Pancreas (tissue), 10 donors: ENCODE results near the gene RALY. TPM values are rescaled to one million over a fixed set of nuclear protein-coding genes. Genes with fewer than 3 reads are reported as not detected.
A peak's percentile ranks its signal among the peaks of the same experiment; 100 is the strongest.

ENCODE experiments used
- ATAC-seq, 4 donors: fragments of 200-7000 bp; cut with Tn5 transposase; one replicate each; pipeline versions ENCODE4 v1.8.0 to v1.9.1; 2020; ENCODE audit warnings: mild to moderate bottlenecking in 4 of 4, moderate library complexity in 4 of 4
- DNase-seq, 6 donors: peaks; one replicate each; pipeline ENCODE4 v3.0.0-alpha.2; 2020
- FAIRE-seq: peaks from 2 replicates; lab custom pipeline; 2012; peaks lifted over from hg19 to GRCh38; lab: Jason Lieb, UNC
- H3K27ac ChIP-seq, 4 donors: fragments of 200-600 bp; sonication (generic); 1 replicate in 3 of 4; 2 replicates in 1 of 4; pipeline versions ENCODE4 v1.5.0 to v1.8.0; 2020
- H3K27me3 ChIP-seq, 4 donors: fragments of 200-600 bp; one replicate each; pipeline ENCODE4 v1.8.0; 2021
- H3K36me3 ChIP-seq, 3 donors: fragments of 200-600 bp; sonication (generic) in 1 of 3; one replicate each; pipeline versions ENCODE4 v1.5.0 to v1.8.0; 2020 to 2021
- H3K4me1 ChIP-seq, 3 donors: fragments of 200-600 bp; one replicate each; pipeline ENCODE4 v1.8.0; 2021
- H3K4me3 ChIP-seq, 4 donors: fragments of 200-600 bp; sonication (generic) in 2 of 4; one replicate each; pipeline versions ENCODE4 v1.5.0 to v1.8.0; 2020 to 2021
- H3K9me3 ChIP-seq, 4 donors: fragments of 200-600 bp; one replicate each; pipeline ENCODE4 v1.8.0; 2021
- CTCF ChIP-seq, 4 donors: fragments of 200-600 bp; sonication (generic) in 3 of 4; IDR thresholded peaks; one replicate each; pipeline versions ENCODE4 v1.5.0 to v1.8.0; 2021; ENCODE audit warnings: antibody characterized with exemption in 4 of 4
- WGBS, 2 donors: extraction: QIAGEN DNeasy Blood & Tissue Kit; methylation state at CpG; one replicate each; pipeline ENCODE4 v1.1.7; 2013; 5-methylcytosine and 5-hydroxymethylcytosine counted together
- intact Hi-C, 3 donors: fragments of 100-400 bp; cut with DNase I; formaldehyde crosslinking; loops; one replicate each; pipeline versions ENCODE4 v1.11.1 to v1.14.2; 2022
- polyA plus RNA-seq, 2 donors: library from polyadenylated mRNA; stranded (reverse); fragments of 200-250 nt; gene quantifications; one replicate each; pipeline ENCODE4 v1.2.3, GENCODE V29; 2013
- total RNA-seq, 6 donors: library from RNA; stranded (reverse); fragmentation: NEBNext Ultra II Directional in 4 of 6; extraction: Animal tissue kit (Norgen Biotek cat#: 25700) in 4 of 6; gene quantifications; one replicate each; pipeline versions ENCODE4 v1.2.1 to v1.2.4, GENCODE V29; 2021 to 2023
- donor health status: healthy with polysubstance abuse.
- donor health status: DM: no; HTN: no; CAD: no; lungs with moderate emphysema.
- donor health status: DM: no; HTN: no; CAD: no.
- donor health status: control.
- donor health status: control.
- donor health status: Bipolar disorder and iron deficiency.
- donor health status: DM: yes; HTN: yes; CAD: no.
- donor health status: DM: no; HTN: no; CAD: no.
- donor health status: DM: no; HTN: no; CAD: no.
- donor health status: DM: yes; HTN: yes; CAD: no.

RALY gene
- total and polyA plus RNA-seq, 8 donors = 30.0 to 60.4 (median 44.3) TPM

- no peak for FAIRE-seq
These were observed 11.2 kb downstream of the RALY start for GRCh38 chr20:34004790-34005457.

GRCh38 chr20:34006619-34007018 lies 12.9 kb downstream of the RALY start:
- intact Hi-C loops = no loop called here
- TF ChIP-seq CTCF (IDR thresholded peaks at IDR 0.05) = no peak
- Histone ChIP-seq H3K4me1 (peaks cover 13 to 41% (median 24%) of the 10 kb centered on the region in 3 donors), H3K9me3 (no peaks in the 10 kb centered on the region), H3K27ac (no peak overlapping the region), H3K4me3 (no peak overlapping the region), H3K27me3 (no peaks in the 10 kb centered on the region), H3K36me3 (no peaks in the 10 kb centered on the region)
- DNase-seq (no peak), ATAC-seq (no peak), FAIRE-seq (no peak)
- WGBS, 2 donors = 88% methylated on average over 2 of the region's 2 CpGs

More at GRCh38 chr20:34004790-34005457, 11.2 kb downstream of the RALY start:
- no peak overlapping the region for H3K4me3 ChIP-seq
- intact Hi-C loops = no loop called here
- DNase-seq = no peak
- H3K4me1 ChIP-seq = peaks cover 13 to 32% (median 31%) of the 10 kb centered on the region in 3 donors
- no peak for TF ChIP-seq CTCF (IDR thresholded peaks at IDR 0.05)
- WGBS, 2 donors = 65 to 71% methylated on average over 11 of the region's 11 CpGs
- no peak overlapping the region for H3K27ac ChIP-seq
- no peaks in the 10 kb centered on the region for H3K9me3 ChIP-seq
- no peak for ATAC-seq
- no peaks in the 10 kb centered on the region for H3K36me3 ChIP-seq
- no peaks in the 10 kb centered on the region for H3K27me3 ChIP-seq

GRCh38 chr20:34008477-34008876 lies 14.8 kb downstream of the RALY start:
- Histone ChIP-seq H3K27me3 (no peaks in the 10 kb centered on the region), H3K27ac (no peak overlapping the region), H3K36me3 (no peaks in the 10 kb centered on the region), H3K4me3 (no peak overlapping the region), H3K9me3 (no peaks in the 10 kb centered on the region), H3K4me1 (peaks cover 6 to 42% (median 15%) of the 10 kb centered on the region in 3 donors)
- DNase-seq (no peak), ATAC-seq (no peak), FAIRE-seq (no peak)
- intact Hi-C loops = no loop called here
- WGBS, 2 donors = 93 to 94% methylated on average over 1 of the region's 1 CpG
- no peak for TF ChIP-seq CTCF (IDR thresholded peaks at IDR 0.05)

- WGBS, 2 donors = 74 to 80% methylated on average over 3 of the region's 3 CpGs
- DNase-seq (no peak), ATAC-seq (peak in 2 of 4 donors; percentile 18), FAIRE-seq (no peak)
- H3K27ac ChIP-seq = no peak overlapping the region
- H3K9me3 ChIP-seq = no peaks in the 10 kb centered on the region
- H3K4me1 ChIP-seq = peaks cover 5 to 42% (median 24%) of the 10 kb centered on the region in 3 donors
- no peaks in the 10 kb centered on the region for H3K27me3 ChIP-seq
- no peaks in the 10 kb centered on the region for H3K36me3 ChIP-seq
- no peak overlapping the region for H3K4me3 ChIP-seq
- intact Hi-C loops = no loop called here
- no peak for TF ChIP-seq CTCF (IDR thresholded peaks at IDR 0.05)
These were observed 16.8 kb downstream of the RALY start for GRCh38 chr20:34010405-34010931.

GRCh38 chr20:34011275-34011674 lies 17.6 kb downstream of the RALY start:
- WGBS, 2 donors = 69 to 79% methylated on average over 1 of the region's 1 CpG
- Histone ChIP-seq H3K9me3 (no peaks in the 10 kb centered on the region), H3K36me3 (no peaks in the 10 kb centered on the region), H3K4me3 (no peak overlapping the region), H3K27me3 (no peaks in the 10 kb centered on the region), H3K27ac (no peak overlapping the region), H3K4me1 (peaks cover 8 to 47% (median 18%) of the 10 kb centered on the region in 3 donors)
- FAIRE-seq = no peak
- no peak for ATAC-seq
- DNase-seq = no peak
- intact Hi-C loops = no loop called here
- no peak for TF ChIP-seq CTCF (IDR thresholded peaks at IDR 0.05)
